Measurements from ENCODE around the gene PLPPR1.

PLPPR1 gene

GRCh38 chr9:101047848-101048397 is 19.4 kb downstream of the PLPPR1 start:
- no peak for DNase-seq (ENCODE audit: low read depth, low spot score)

- DNase-seq (ENCODE audit: low read depth, low spot score), result no peak
Measured at GRCh38 chr9:101050650-101051049, 22.1 kb downstream of the PLPPR1 start.

GRCh38 chr9:101054657-101055056 is 26.1 kb downstream of the PLPPR1 start:
- DNase-seq (ENCODE audit: low read depth, low spot score), result no peak

- no peak for DNase-seq (ENCODE audit: low read depth, low spot score)
Measured at GRCh38 chr9:101055516-101055915, 27.0 kb downstream of the PLPPR1 start.

DNA sequence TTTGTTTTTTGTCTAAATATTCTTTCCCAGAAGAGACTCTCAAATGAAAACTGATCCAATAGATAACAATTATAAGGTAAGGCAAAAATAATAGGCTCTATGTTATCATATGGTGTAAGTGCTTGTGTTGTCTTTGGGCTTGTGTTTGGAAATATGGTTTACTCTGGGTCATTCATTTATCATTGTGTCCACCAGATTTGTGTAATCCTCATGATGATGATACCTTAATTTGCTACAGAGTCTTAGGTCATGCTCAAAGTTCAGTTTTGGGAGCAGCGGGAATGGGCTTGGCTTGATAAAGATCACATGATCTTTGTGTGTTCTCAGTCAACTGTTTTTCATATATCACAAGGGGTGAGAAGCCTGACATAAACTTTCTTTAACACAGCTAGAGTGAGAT is 34.2 kb downstream of the PLPPR1 start:
- no peak for DNase-seq (ENCODE audit: low read depth, low spot score)

DNA sequence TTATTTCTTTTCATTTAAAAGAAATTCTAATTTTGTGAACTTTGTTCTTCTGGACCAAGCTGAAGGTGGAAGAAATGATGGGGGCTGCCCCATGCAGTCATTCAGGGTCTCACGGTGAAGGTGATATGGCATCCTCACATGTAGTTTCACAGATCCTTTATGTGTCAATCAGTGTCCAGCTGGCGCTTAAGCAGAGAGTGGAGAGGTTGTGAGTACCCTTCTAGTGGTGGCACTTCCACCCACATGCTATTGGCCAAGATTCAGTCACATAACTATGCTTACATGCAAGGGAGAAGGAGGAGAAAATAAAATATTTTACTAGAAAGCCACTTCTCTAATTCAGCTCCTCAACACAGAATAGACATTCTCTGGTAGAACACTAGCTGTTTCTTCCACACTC is 34.7 kb downstream of the PLPPR1 start:
- no peak for DNase-seq (ENCODE audit: low read depth, low spot score)

DNA sequence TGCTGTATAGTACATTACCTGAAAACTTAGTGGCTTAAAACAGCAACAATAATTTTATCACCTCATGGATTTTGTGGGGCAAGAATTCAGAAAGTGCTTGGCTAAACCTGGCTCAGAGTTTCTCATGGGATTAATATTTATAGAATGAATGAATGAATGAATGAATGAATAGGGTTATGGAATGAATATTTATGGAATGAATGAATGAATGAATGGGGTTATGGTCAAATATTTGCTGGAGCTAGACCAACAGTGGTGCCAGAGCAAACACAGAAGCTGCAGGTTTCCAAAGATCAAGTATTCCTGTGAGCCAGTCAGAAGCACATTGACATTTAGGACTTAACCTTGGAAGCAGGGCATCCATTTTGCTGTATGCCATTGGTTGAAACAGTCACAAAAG is 35.7 kb downstream of the PLPPR1 start:
- no peak for DNase-seq (ENCODE audit: low read depth, low spot score)

- no peak for DNase-seq (ENCODE audit: low read depth, low spot score)
Measured at GRCh38 chr9:101065930-101066329, 37.4 kb downstream of the PLPPR1 start.

GRCh38 chr9:101068696-101069095 is 40.2 kb downstream of the PLPPR1 start:
- DNase-seq (ENCODE audit: low read depth, low spot score), result no peak

- no peak for DNase-seq (ENCODE audit: low read depth, low spot score)
Measured at GRCh38 chr9:101072259-101072658, 43.7 kb downstream of the PLPPR1 start.

DNA sequence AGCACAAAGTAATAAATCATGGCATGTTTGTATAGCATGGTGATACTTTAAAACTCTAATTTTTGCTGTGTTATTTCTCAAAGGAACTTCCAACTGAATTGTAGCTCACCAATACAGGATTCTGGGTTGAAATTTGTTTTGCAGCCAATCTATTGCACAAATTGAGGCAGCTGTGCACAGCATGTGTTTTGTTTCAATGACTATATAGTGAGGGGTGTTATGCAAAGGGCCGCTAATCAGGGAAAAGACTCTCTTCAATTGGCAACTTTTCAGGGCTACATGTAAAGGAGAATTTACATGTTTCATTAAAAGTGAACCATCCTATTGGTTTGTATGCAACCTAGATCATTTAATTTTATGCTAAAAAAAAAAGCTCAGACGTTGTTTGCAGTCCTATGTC is 44.6 kb downstream of the PLPPR1 start:
- no peak for DNase-seq (ENCODE audit: low read depth, low spot score)

DNA sequence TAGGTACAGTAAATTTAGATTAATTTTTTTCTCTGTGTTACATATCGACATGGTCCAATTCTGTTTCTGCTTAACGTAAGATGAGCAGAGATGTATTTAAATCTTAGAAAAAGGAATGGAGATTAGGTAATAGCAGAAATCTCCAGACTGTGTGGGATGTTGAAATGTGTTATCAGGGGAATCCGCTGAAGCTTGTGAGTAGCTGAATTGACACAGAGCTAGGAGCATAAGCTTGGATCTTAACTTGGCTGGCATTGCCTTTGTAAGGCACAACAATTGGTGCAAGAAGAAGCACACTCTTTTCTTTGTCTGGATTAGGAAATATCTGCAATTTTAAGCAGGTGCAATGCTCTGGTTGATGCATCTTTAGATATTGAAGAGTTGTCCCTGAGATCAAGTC is 53.1 kb downstream of the PLPPR1 start:
- no peak for DNase-seq (ENCODE audit: low read depth, low spot score)

DNA sequence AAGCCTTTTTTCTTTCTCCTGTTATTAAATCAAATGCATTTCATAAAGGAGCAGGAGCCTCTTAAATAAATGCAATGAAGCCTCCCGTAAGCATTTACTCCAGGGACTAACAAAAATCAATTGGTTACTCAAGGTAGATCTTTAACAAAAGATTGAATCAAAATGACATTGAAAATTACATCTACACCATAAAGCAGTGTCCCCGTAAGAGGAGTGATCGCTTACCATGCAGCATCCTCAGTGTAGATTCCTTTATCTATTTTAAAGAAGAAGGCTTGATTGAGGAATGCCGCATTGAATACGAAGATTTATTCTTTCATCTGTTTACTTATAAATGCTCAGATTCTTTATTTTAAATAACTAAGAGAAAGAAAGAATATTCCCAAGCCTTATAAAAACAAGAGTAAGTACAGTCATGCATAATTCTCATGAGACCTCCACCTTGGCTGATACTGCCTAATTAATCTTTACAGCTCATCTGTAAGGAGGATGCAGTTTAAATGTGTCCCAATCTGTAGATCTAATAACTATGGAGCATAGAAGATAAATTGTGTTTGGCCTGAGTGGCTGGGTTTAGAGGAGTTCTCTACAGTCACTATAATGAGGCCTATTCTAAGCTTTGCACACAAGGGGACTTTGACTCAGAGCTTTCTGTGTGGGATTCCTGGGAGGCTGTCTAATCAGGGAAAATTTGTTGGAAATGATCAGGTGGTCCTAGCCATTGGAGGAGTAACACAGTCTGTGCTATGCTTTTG is 55.1 kb downstream of the PLPPR1 start:
- no peak for DNase-seq (ENCODE audit: low read depth, low spot score)

DNA sequence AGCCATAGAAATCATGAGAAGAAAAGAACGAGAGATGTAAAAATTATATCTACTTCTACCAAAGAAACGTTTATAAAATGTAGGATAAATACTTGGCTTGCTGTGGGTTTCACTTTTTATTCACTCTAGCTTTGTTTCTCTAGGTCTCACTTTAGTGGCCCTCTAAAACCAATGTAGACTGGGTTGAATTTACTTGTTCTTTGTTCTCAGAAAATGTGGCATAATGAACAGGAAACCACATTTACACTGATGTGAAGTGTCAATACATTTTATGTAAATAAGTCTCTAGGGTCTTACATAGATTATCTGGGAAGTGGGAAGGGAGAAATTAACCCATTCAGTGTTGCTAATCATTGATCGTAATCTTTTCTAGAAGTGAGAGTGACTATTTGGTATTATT is 58.9 kb downstream of the PLPPR1 start:
- no peak for DNase-seq (ENCODE audit: low read depth, low spot score)

GRCh38 chr9:101092922-101093321 is 64.4 kb downstream of the PLPPR1 start:
- DNase-seq (ENCODE audit: low read depth, low spot score), result no peak

DNA sequence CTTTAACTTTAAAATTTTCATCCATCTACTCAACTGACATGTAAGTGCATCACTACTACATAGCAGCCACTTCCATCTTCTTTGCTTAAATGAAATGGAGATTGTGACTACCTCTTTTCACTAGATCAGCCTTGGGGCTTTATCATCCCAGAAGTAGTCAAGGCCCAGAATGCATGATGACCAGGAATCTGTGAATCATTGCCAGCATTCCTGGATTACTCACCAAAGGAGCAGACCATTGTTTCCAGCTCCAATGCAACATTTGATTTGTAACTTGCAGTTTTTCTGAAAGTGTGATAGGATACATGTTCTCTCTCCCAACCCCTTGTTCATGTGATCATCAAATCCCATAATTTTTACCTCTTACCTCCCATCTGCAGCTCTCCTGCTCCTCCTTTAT is 65.1 kb downstream of the PLPPR1 start:
- DNase-seq (ENCODE audit: low read depth, low spot score), result no peak

GRCh38 chr9:101094686-101095085 is 66.2 kb downstream of the PLPPR1 start:
- DNase-seq (ENCODE audit: low read depth, low spot score), result no peak

- DNase-seq (ENCODE audit: low read depth, low spot score), result no peak
Measured at GRCh38 chr9:101097210-101097609, 68.7 kb downstream of the PLPPR1 start.

- no peak for DNase-seq (ENCODE audit: low read depth, low spot score)
Measured at GRCh38 chr9:101098392-101098791, 69.9 kb downstream of the PLPPR1 start.

DNA sequence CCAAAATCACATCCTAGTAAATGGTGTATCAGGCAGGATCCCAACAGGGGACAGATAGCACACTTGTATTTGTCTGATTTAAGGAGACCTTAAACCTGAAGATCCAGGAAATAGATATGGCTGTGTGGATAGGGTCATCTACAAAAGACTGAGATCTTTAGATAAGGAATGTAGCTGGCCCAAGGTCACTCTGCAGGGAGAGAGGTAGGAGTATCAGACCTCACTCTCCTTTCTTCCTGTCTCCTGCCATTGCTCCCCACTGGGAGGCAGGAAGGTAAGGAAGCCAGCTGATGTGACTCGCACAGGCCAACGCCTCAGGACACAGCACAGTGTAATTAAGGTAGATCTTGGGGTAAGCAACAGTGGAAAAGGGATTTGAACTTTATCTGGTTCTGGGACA is 85.8 kb downstream of the PLPPR1 start:
- no peak for DNase-seq (ENCODE audit: low read depth, low spot score)

DNA sequence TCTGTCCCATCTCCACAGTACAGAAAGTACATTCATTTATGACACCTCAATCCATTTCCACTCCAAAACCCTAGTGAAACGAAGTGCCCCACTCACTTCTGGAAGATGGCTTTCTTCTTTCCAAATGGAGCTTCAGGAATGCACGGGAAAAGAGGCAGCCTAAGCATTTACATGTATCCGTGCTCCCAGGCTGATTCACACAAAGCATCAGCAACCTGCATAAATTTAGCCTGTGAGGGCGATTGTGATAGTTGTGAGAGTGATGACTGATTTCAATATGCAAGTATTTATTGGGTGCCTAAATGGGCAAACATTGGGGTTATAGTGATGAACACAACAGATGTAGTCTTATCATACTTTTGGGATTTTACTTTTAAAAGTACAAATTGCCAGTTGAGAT is 86.6 kb downstream of the PLPPR1 start:
- no peak for DNase-seq (ENCODE audit: low read depth, low spot score)

- DNase-seq (ENCODE audit: low read depth, low spot score), result no peak
Measured at GRCh38 chr9:101117161-101117560, 88.6 kb downstream of the PLPPR1 start.

DNA sequence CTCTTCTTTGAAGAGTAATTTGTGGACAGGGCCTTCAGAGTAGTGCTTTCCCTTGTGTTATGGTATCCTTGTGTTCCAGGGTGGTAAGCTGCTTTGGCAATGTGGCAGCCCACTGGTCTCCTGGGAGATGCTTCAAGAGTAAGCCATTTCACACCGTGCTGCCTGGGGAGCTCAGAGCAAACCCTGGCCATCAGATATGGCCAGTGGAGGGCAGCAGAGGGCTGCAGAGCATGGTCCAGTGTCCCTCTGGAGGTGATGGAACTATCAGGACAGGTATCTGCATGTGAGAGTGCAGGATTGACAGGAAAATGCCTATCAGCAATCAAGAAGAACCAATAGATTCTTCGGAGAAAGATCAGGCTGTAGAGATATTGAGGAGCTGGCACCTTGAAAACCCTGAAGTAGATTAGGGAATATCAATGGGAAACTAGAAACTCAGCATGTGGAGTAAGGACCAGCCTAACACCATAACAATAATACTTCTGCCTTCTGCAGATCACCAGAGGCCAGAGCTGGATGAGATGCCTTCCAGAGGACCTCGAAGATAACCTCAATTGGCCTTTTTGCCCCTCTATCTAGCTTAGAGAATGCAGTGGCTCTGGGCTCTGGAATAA is 90.8 kb downstream of the PLPPR1 start:
- DNase-seq (ENCODE audit: low read depth, low spot score), result no peak
